Vagina (tissue), 2 donors: Measurements from ENCODE around the gene DOK3.

ENCODE experiments used
- POLR2A ChIP-seq, 2 donors: fragments of 450-650 bp; IDR thresholded peaks; one replicate each; pipeline ENCODE4 v1.6.1; 2017; ENCODE audit warnings: antibody characterized with exemption in 2 of 2, mild to moderate bottlenecking in 2 of 2, moderate library complexity in 2 of 2
- POLR2AphosphoS5 ChIP-seq, 2 donors: sonication (generic); formaldehyde crosslinking; IDR thresholded peaks; one replicate each; pipeline ENCODE4 v1.9.0; 2017; ENCODE audit warnings: antibody characterized with exemption in 2 of 2, mild to moderate bottlenecking in 2 of 2, low read depth in 1 of 2; ENCODE audit not compliant: insufficient read depth in 1 of 2
- TF ChIP-seq, protein P1 (sequence below), 3 experiments: fragments of 450-650 bp in 2 of 3; fragments of 200-600 bp in 1 of 3; sonication (generic) in 1 of 3; IDR thresholded peaks; one replicate each; pipeline ENCODE4 v1.5.1; 2017 to 2019; ENCODE audit warnings: antibody characterized with exemption in 3 of 3, mild to moderate bottlenecking in 2 of 3, moderate library complexity in 2 of 3

DNA sequence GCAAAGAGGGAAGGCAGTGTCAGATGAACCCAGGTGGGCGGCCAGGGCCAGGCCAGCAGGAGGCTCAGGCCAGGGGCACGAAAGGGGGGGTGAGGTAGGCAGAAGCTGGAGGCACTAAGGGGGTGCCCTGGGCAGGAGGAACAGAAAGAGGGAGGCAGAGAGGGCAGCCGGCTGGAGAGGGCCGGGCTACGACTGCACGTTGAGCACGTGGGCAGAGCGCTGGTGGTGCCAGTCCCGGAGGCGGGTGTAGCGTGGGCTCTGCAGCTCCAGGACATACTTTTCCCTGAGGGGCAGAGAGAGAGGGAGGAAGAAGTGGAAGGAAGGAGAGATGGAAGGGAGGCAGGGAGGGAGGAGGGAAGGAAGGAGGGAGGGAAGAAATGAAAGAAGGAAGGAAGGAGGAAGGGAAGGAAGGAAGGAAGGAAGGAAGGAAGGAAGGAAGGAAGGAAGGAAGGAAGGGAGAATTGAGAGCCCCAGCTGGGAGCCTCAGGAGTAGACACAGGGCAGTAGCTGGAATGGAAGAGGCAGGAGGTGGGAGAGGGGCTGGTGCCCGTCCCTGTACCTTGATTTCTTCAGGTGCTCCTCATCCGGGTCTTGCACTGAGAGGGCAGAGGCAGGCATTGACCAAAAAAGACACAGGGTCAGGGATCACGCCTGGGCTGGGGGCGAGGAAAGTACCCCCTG, 19.2 kb downstream of the DOK3 start:
- TF ChIP-seq POLR2A (IDR thresholded peaks at IDR 0.05): no peak
- TF ChIP-seq, protein P1, sequence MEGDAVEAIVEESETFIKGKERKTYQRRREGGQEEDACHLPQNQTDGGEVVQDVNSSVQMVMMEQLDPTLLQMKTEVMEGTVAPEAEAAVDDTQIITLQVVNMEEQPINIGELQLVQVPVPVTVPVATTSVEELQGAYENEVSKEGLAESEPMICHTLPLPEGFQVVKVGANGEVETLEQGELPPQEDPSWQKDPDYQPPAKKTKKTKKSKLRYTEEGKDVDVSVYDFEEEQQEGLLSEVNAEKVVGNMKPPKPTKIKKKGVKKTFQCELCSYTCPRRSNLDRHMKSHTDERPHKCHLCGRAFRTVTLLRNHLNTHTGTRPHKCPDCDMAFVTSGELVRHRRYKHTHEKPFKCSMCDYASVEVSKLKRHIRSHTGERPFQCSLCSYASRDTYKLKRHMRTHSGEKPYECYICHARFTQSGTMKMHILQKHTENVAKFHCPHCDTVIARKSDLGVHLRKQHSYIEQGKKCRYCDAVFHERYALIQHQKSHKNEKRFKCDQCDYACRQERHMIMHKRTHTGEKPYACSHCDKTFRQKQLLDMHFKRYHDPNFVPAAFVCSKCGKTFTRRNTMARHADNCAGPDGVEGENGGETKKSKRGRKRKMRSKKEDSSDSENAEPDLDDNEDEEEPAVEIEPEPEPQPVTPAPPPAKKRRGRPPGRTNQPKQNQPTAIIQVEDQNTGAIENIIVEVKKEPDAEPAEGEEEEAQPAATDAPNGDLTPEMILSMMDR (IDR thresholded peaks at IDR 0.05): no peak
- no peak for TF ChIP-seq POLR2AphosphoS5 (IDR thresholded peaks at IDR 0.05; ENCODE audit: insufficient read depth in 1 of 2, low read depth in 1 of 2)
